ENCODE data around the gene HAX1. TPM values are rescaled to one million over a fixed set of nuclear protein-coding genes. Genes with fewer than 3 reads are reported as not detected.
A peak's percentile ranks its signal among the peaks of the same experiment; 100 is the strongest.
"Not testable (repeated sequence)": the region's sequence is repeated elsewhere in the genome, so short reads cannot be mapped to it uniquely, and the experiment has no call there.

The HAX1 gene
- total RNA-seq, 1 experiment from 2014 or later: 134 TPM

- Histone ChIP-seq H3K4me1 (ENCODE audit: insufficient read depth, low read length, poor library complexity, severe bottlenecking) (peaks cover 7% of the 10 kb centered on the region), H3K9me3 (ENCODE audit: low read depth, low read length, poor library complexity, severe bottlenecking) (no peaks in the 10 kb centered on the region), H3K27ac (ENCODE audit: low read depth, low read length, poor library complexity, severe bottlenecking) (peak overlapping the region; percentile 86), H3K27me3 (replicated peaks; ENCODE audit: insufficient read depth, low read depth, low read length, poor library complexity) (no peaks in the 10 kb centered on the region), H3K36me3 (ENCODE audit: insufficient read depth, low read length, poor library complexity, severe bottlenecking) (peaks cover 44% of the 10 kb centered on the region), H3K4me3 (ENCODE audit: low read depth, low read length, poor library complexity, severe bottlenecking) (peak overlapping the region; percentile 85)
- POLR2A ChIA-PET (ENCODE audit: low non-redundant PET): no interaction called here
- intact Hi-C loops (cut with micrococcal nuclease; ENCODE audit: unreplicated experiment): loop anchor here (1.0 kb wide), 1 partner anchor 74 kb away; no protein-coding TSS in a partner anchor
- BruUV-seq (replicated peaks): TSS peak; percentile 75
- CTCF ChIA-PET: no interaction called here
- TF ChIP-seq EZH2 (IDR thresholded peaks at IDR 0.05; ENCODE audit: borderline replicate concordance, low read depth, low read length, poor library complexity, severe bottlenecking): no peak
- TF ChIP-seq CTCF (conservative IDR thresholded peaks at IDR 0.05; ENCODE audit: low read depth, low read length): no peak
- DNase-seq (ENCODE audit: low spot score): no peak
These were observed 652 bp downstream of the HAX1 start for GRCh38 chr1:154272999-154273563.

GRCh38 chr1:154276797-154277196 is 4.4 kb downstream of the HAX1 start:
- peaks cover 17% of the 10 kb centered on the region for H3K36me3 ChIP-seq (ENCODE audit: insufficient read depth, low read length, poor library complexity, severe bottlenecking)
- H3K4me3 ChIP-seq (ENCODE audit: low read depth, low read length, poor library complexity, severe bottlenecking): no peak overlapping the region
- CTCF ChIA-PET: interaction anchor here (0.6 to 1.5 kb wide), 2 partner anchors 59 to 72 kb away, joined by 3 to 10 read pairs; no protein-coding TSS in a partner anchor
- peaks cover 3% of the 10 kb centered on the region for H3K4me1 ChIP-seq (ENCODE audit: insufficient read depth, low read length, poor library complexity, severe bottlenecking)
- BruUV-seq (replicated peaks): no TSS peak
- peak; percentile 36 for TF ChIP-seq CTCF (conservative IDR thresholded peaks at IDR 0.05; ENCODE audit: low read depth, low read length)
- TF ChIP-seq EZH2 (IDR thresholded peaks at IDR 0.05; ENCODE audit: borderline replicate concordance, low read depth, low read length, poor library complexity, severe bottlenecking): no peak
- no peaks in the 10 kb centered on the region for H3K9me3 ChIP-seq (ENCODE audit: low read depth, low read length, poor library complexity, severe bottlenecking)
- H3K27me3 ChIP-seq (replicated peaks; ENCODE audit: insufficient read depth, low read depth, low read length, poor library complexity): no peaks in the 10 kb centered on the region
- intact Hi-C loops (cut with micrococcal nuclease; ENCODE audit: unreplicated experiment): no loop called here
- no peak overlapping the region for H3K27ac ChIP-seq (ENCODE audit: low read depth, low read length, poor library complexity, severe bottlenecking)
- POLR2A ChIA-PET (ENCODE audit: low non-redundant PET): interaction anchor here (0.6 kb wide), 1 partner anchor 37 kb away, joined by 5 read pairs; no protein-coding TSS in a partner anchor
- no peak for DNase-seq (ENCODE audit: low spot score)

GRCh38 chr1:154287591-154287990 is 15.2 kb downstream of the HAX1 start:
- H3K4me3 ChIP-seq (ENCODE audit: low read depth, low read length, poor library complexity, severe bottlenecking); H3K9me3 ChIP-seq (ENCODE audit: low read depth, low read length, poor library complexity, severe bottlenecking); H3K36me3 ChIP-seq (ENCODE audit: insufficient read depth, low read length, poor library complexity, severe bottlenecking); H3K27me3 ChIP-seq (replicated peaks; ENCODE audit: insufficient read depth, low read depth, low read length, poor library complexity); POLR2A ChIA-PET (ENCODE audit: low non-redundant PET); intact Hi-C loops (cut with micrococcal nuclease; ENCODE audit: unreplicated experiment); DNase-seq (ENCODE audit: low spot score); H3K4me1 ChIP-seq (ENCODE audit: insufficient read depth, low read length, poor library complexity, severe bottlenecking); H3K27ac ChIP-seq (ENCODE audit: low read depth, low read length, poor library complexity, severe bottlenecking); CTCF ChIA-PET; BruUV-seq (replicated peaks): not testable (repeated sequence)

GRCh38 chr1:154288661-154289060 is 16.2 kb downstream of the HAX1 start:
- no peak for DNase-seq (ENCODE audit: low spot score)
- no peaks in the 10 kb centered on the region for H3K27me3 ChIP-seq (replicated peaks; ENCODE audit: insufficient read depth, low read depth, low read length, poor library complexity)
- TF ChIP-seq CTCF (conservative IDR thresholded peaks at IDR 0.05; ENCODE audit: low read depth, low read length) (no peak), EZH2 (IDR thresholded peaks at IDR 0.05; ENCODE audit: borderline replicate concordance, low read depth, low read length, poor library complexity, severe bottlenecking) (no peak)
- H3K27ac ChIP-seq (ENCODE audit: low read depth, low read length, poor library complexity, severe bottlenecking): no peak overlapping the region
- intact Hi-C loops (cut with micrococcal nuclease; ENCODE audit: unreplicated experiment): no loop called here
- no peaks in the 10 kb centered on the region for H3K4me1 ChIP-seq (ENCODE audit: insufficient read depth, low read length, poor library complexity, severe bottlenecking)
- H3K36me3 ChIP-seq (ENCODE audit: insufficient read depth, low read length, poor library complexity, severe bottlenecking): no peaks in the 10 kb centered on the region
- no peak overlapping the region for H3K4me3 ChIP-seq (ENCODE audit: low read depth, low read length, poor library complexity, severe bottlenecking)
- POLR2A ChIA-PET (ENCODE audit: low non-redundant PET): no interaction called here
- BruUV-seq (replicated peaks): no TSS peak
- no peaks in the 10 kb centered on the region for H3K9me3 ChIP-seq (ENCODE audit: low read depth, low read length, poor library complexity, severe bottlenecking)
- CTCF ChIA-PET: no interaction called here
